Vagina (tissue), 2 donors: ENCODE results near the gene CELF4. TPM values are rescaled to one million over a fixed set of nuclear protein-coding genes. Genes with fewer than 3 reads are reported as not detected.

ENCODE experiments used
- DNase-seq, 2 donors: peaks; one replicate each; pipeline ENCODE4 v3.0.0-alpha.2; 2017; ENCODE audit errors: extremely low spot score in 2 of 2
- H3K27ac ChIP-seq: fragments of 200-600 bp; sonication (generic); one replicate; pipeline ENCODE4 v1.5.1; 2019
- H3K27me3 ChIP-seq: fragments of 200-600 bp; sonication (generic); one replicate; pipeline ENCODE4 v1.5.1; 2019
- H3K36me3 ChIP-seq, 2 donors: fragments of 200-600 bp; sonication (generic); one replicate each; pipeline ENCODE4 v1.5.1; 2017 to 2019
- H3K4me1 ChIP-seq: fragments of 200-600 bp; sonication (generic); one replicate; pipeline ENCODE4 v1.5.1; 2019
- H3K4me3 ChIP-seq, 2 donors: fragments of 200-600 bp; sonication (generic); 1 replicate in 1 of 2; 2 replicates in 1 of 2; pipeline ENCODE4 v1.5.1; 2016 to 2019
- H3K9me3 ChIP-seq: fragments of 200-600 bp; sonication (generic); one replicate; pipeline ENCODE4 v1.5.1; 2019
- CTCF ChIP-seq, 3 experiments: fragments of 450-650 bp in 2 of 3; fragments of 200-600 bp in 1 of 3; sonication (generic) in 1 of 3; IDR thresholded peaks; one replicate each; pipeline ENCODE4 v1.5.1; 2017 to 2019; ENCODE audit warnings: antibody characterized with exemption in 3 of 3, mild to moderate bottlenecking in 2 of 3, moderate library complexity in 2 of 3
- POLR2A ChIP-seq, 2 donors: fragments of 450-650 bp; IDR thresholded peaks; one replicate each; pipeline ENCODE4 v1.6.1; 2017; ENCODE audit warnings: antibody characterized with exemption in 2 of 2, mild to moderate bottlenecking in 2 of 2, moderate library complexity in 2 of 2
- POLR2AphosphoS5 ChIP-seq, 2 donors: sonication (generic); formaldehyde crosslinking; IDR thresholded peaks; one replicate each; pipeline ENCODE4 v1.9.0; 2017; ENCODE audit warnings: antibody characterized with exemption in 2 of 2, mild to moderate bottlenecking in 2 of 2, low read depth in 1 of 2; ENCODE audit not compliant: insufficient read depth in 1 of 2
- intact Hi-C: fragments of 100-400 bp; cut with DNase I; formaldehyde crosslinking; loops from one replicate; pipeline ENCODE4 v1.15.1; 2023
- total RNA-seq: library from RNA; depleted of rRNA; stranded (reverse); fragments of >200 nt; gene quantifications from one replicate; pipeline ENCODE4 v1.2.3, GENCODE V29; 2016

The CELF4 gene
- total RNA-seq, 1 donor from 2014 or later, result 2.2 TPM

- Histone ChIP-seq H3K27me3 (no peaks in the 10 kb centered on the region), H3K27ac (no peak overlapping the region), H3K9me3 (no peaks in the 10 kb centered on the region), H3K4me3 (no peak overlapping the region), H3K4me1 (no peaks in the 10 kb centered on the region), H3K36me3 (no peaks in the 10 kb centered on the region)
- no peak for DNase-seq
- intact Hi-C loops, result no loop called here
- TF ChIP-seq CTCF (IDR thresholded peaks at IDR 0.05) (no peak), POLR2AphosphoS5 (IDR thresholded peaks at IDR 0.05; ENCODE audit: insufficient read depth in 1 of 2, low read depth in 1 of 2) (no peak), POLR2A (IDR thresholded peaks at IDR 0.05) (no peak)
Measured at GRCh38 chr18:37521510-37522465, 43.8 kb downstream of the CELF4 start.

- H3K9me3 ChIP-seq, result no peaks in the 10 kb centered on the region
- no peak overlapping the region for H3K27ac ChIP-seq
- H3K36me3 ChIP-seq, result no peaks in the 10 kb centered on the region
- no peak for DNase-seq
- no peaks in the 10 kb centered on the region for H3K27me3 ChIP-seq
- no peaks in the 10 kb centered on the region for H3K4me1 ChIP-seq
- intact Hi-C loops, result no loop called here
- TF ChIP-seq POLR2AphosphoS5 (IDR thresholded peaks at IDR 0.05; ENCODE audit: insufficient read depth in 1 of 2, low read depth in 1 of 2), result no peak
- TF ChIP-seq POLR2A (IDR thresholded peaks at IDR 0.05), result no peak
- TF ChIP-seq CTCF (IDR thresholded peaks at IDR 0.05), result no peak
- H3K4me3 ChIP-seq, result no peak overlapping the region
Measured at GRCh38 chr18:37520508-37520907, 45.1 kb downstream of the CELF4 start.

- H3K27me3 ChIP-seq, result no peaks in the 10 kb centered on the region
- H3K9me3 ChIP-seq, result no peaks in the 10 kb centered on the region
- no peak for DNase-seq
- TF ChIP-seq POLR2AphosphoS5 (IDR thresholded peaks at IDR 0.05; ENCODE audit: insufficient read depth in 1 of 2, low read depth in 1 of 2) (no peak), POLR2A (IDR thresholded peaks at IDR 0.05) (no peak), CTCF (IDR thresholded peaks at IDR 0.05) (no peak)
- H3K27ac ChIP-seq, result no peak overlapping the region
- no peaks in the 10 kb centered on the region for H3K4me1 ChIP-seq
- intact Hi-C loops, result no loop called here
- no peaks in the 10 kb centered on the region for H3K36me3 ChIP-seq
- H3K4me3 ChIP-seq, result no peak overlapping the region
Measured at GRCh38 chr18:37519510-37520135, 46.0 kb downstream of the CELF4 start.

GRCh38 chr18:37516361-37516853 lies 49.2 kb downstream of the CELF4 start:
- H3K4me1 ChIP-seq, result no peaks in the 10 kb centered on the region
- H3K27me3 ChIP-seq, result no peaks in the 10 kb centered on the region
- H3K9me3 ChIP-seq, result no peaks in the 10 kb centered on the region
- no peaks in the 10 kb centered on the region for H3K36me3 ChIP-seq
- TF ChIP-seq POLR2AphosphoS5 (IDR thresholded peaks at IDR 0.05; ENCODE audit: insufficient read depth in 1 of 2, low read depth in 1 of 2) (no peak), POLR2A (IDR thresholded peaks at IDR 0.05) (no peak), CTCF (IDR thresholded peaks at IDR 0.05) (no peak)
- intact Hi-C loops, result no loop called here
- DNase-seq, result no peak
- H3K4me3 ChIP-seq, result no peak overlapping the region
- no peak overlapping the region for H3K27ac ChIP-seq
